Lung (tissue), 12 donors: ENCODE measurements around the gene CPT2. TPM values are rescaled to one million over a fixed set of nuclear protein-coding genes. Genes with fewer than 3 reads are reported as not detected.

Experiments
- ATAC-seq: fragments of 200-7000 bp; cut with Tn5 transposase; one replicate; pipeline ENCODE4 v1.9.1; 2020; ENCODE audit warnings: moderate number of reproducible peaks; ENCODE audit not compliant: insufficient read depth, low FRiP score
- DNase-seq, 3 donors: peaks; one replicate each; pipeline ENCODE4 v3.0.0-alpha.2; 2013 to 2017
- H3K27ac ChIP-seq, 2 donors: one replicate each; pipeline ENCODE4 v1.5.1; 2013; ENCODE audit warnings: mild to moderate bottlenecking in 2 of 2, moderate library complexity in 2 of 2, control low read depth in 1 of 2, inconsistent platforms in 1 of 2, low read depth in 1 of 2, low read length in 1 of 2
- H3K27me3 ChIP-seq, 3 donors: one replicate each; pipeline ENCODE4 v1.5.1; 2013; ENCODE audit warnings: low read length in 2 of 3; ENCODE audit not compliant: control insufficient read depth in 3 of 3, insufficient read depth in 3 of 3
- H3K36me3 ChIP-seq, 4 donors: one replicate each; pipeline ENCODE4 v1.5.1; 2013; ENCODE audit warnings: low read length in 4 of 4, mild to moderate bottlenecking in 1 of 4, moderate library complexity in 1 of 4; ENCODE audit not compliant: control insufficient read depth in 4 of 4, insufficient read depth in 4 of 4
- H3K4me1 ChIP-seq, 5 donors: one replicate each; pipeline ENCODE4 v1.5.1; 2013; ENCODE audit warnings: low read length in 5 of 5, mild to moderate bottlenecking in 2 of 5, moderate library complexity in 1 of 5; ENCODE audit not compliant: control insufficient read depth in 5 of 5, insufficient read depth in 5 of 5
- H3K4me3 ChIP-seq: one replicate; pipeline ENCODE4 v1.5.1; 2013; ENCODE audit warnings: mild to moderate bottlenecking, control low read depth, moderate library complexity
- H3K9ac ChIP-seq, 2 donors: one replicate each; pipeline ENCODE4 v1.5.1; 2013; ENCODE audit warnings: low read length in 2 of 2, control low read depth in 1 of 2; ENCODE audit not compliant: insufficient read depth in 1 of 2
- H3K9me3 ChIP-seq, 4 donors: one replicate each; pipeline ENCODE4 v1.5.1; 2013; ENCODE audit warnings: low read length in 3 of 4, mild to moderate bottlenecking in 1 of 4, moderate library complexity in 1 of 4; ENCODE audit not compliant: control insufficient read depth in 4 of 4, insufficient read depth in 3 of 4
- WGBS, 2 donors: extraction: QIAGEN DNeasy Blood & Tissue Kit; methylation state at CpG; one replicate each; pipeline ENCODE4 v1.1.7; 2013; 5-methylcytosine and 5-hydroxymethylcytosine counted together
- polyA plus RNA-seq, 2 donors: library from polyadenylated mRNA; stranded (reverse); fragments of 200-250 nt; gene quantifications; one replicate each; pipeline ENCODE4 v1.2.1, GENCODE V29; 2013
- total RNA-seq, 2 donors: library from RNA; depleted of rRNA in 1 of 2; stranded (reverse); fragments of >200 nt in 1 of 2; gene quantifications; one replicate each; pipeline ENCODE4 v1.2.1, GENCODE V29; 2014 to 2021
- TF ChIP-seq, protein P1 (sequence below): IDR thresholded peaks from 2 replicates; pipeline ENCODE4 v1.5.1; 2012; ENCODE audit warnings: mild to moderate bottlenecking; ENCODE audit errors: control extremely low read depth, extremely low read depth
- donor health status: control.
- donor health status: control.
- donor health status: Bipolar disorder and iron deficiency.
- donor health status: healthy.
- donor health status: DM: yes; HTN: yes; CAD: no.

Gene CPT2
- total and polyA plus RNA-seq, 4 donors: 11.5 to 26.4 (median 18.7) TPM

DNA sequence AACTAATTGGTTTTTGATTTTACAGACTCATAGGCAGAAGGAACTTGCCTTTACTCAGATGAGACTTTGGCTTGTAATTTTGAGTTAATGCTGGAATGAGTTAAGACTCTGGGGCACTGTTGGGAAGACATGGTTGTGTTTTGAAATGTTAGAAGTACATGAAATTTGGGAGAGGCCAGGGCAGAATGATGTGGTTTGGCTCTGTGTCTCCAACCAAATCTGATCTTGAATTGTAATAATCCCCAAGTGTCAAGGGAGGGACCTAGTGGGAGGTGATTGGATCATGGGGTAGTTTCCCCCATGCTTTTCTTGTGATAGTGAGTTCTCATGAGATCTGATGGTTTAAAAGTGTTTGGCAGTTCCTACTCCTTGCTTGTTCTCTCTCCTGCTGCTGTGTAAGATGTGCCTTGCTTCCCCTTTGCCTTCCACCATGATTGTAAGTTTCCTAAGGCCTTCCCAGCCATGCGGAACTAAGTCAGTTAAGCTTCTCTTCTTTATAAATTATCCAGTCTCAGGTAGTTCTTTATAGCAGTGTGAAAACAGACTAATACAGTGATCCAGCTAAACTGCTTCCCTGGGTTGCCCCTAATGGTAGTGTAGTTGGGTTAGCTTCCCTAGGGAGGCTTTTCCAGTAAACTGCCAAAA, 10.2 kb downstream of the CPT2 start:
- Histone ChIP-seq H3K4me1 (no peaks in the 10 kb centered on the region), H3K9ac (no peak overlapping the region), H3K27ac (no peak overlapping the region), H3K27me3 (no peaks in the 10 kb centered on the region), H3K36me3 (peaks cover 31 to 51% (median 40%) of the 10 kb centered on the region in 4 donors), H3K9me3 (peaks cover 0 to 6% (median 0%) of the 10 kb centered on the region in 4 donors), H3K4me3 (no peak overlapping the region)
- DNase-seq: no peak
- 93 to 100% methylated on average over 1 of the region's 1 CpG for WGBS, 2 donors
- TF ChIP-seq, protein P1, sequence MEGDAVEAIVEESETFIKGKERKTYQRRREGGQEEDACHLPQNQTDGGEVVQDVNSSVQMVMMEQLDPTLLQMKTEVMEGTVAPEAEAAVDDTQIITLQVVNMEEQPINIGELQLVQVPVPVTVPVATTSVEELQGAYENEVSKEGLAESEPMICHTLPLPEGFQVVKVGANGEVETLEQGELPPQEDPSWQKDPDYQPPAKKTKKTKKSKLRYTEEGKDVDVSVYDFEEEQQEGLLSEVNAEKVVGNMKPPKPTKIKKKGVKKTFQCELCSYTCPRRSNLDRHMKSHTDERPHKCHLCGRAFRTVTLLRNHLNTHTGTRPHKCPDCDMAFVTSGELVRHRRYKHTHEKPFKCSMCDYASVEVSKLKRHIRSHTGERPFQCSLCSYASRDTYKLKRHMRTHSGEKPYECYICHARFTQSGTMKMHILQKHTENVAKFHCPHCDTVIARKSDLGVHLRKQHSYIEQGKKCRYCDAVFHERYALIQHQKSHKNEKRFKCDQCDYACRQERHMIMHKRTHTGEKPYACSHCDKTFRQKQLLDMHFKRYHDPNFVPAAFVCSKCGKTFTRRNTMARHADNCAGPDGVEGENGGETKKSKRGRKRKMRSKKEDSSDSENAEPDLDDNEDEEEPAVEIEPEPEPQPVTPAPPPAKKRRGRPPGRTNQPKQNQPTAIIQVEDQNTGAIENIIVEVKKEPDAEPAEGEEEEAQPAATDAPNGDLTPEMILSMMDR: no peak
- no peak for ATAC-seq

GRCh38 chr1:53207726-53208125, 11.1 kb downstream of the CPT2 start:
- no peak overlapping the region for H3K4me3 ChIP-seq
- no peaks in the 10 kb centered on the region for H3K27me3 ChIP-seq
- peaks cover 0 to 6% (median 0%) of the 10 kb centered on the region in 4 donors for H3K9me3 ChIP-seq
- DNase-seq: no peak
- no peak overlapping the region for H3K9ac ChIP-seq
- ATAC-seq: no peak
- H3K27ac ChIP-seq: no peak overlapping the region
- WGBS, 2 donors: 64 to 80% methylated on average over 1 of the region's 1 CpG
- no peaks in the 10 kb centered on the region for H3K4me1 ChIP-seq
- TF ChIP-seq, protein P1: no peak
- peaks cover 29 to 46% (median 38%) of the 10 kb centered on the region in 4 donors for H3K36me3 ChIP-seq

DNA sequence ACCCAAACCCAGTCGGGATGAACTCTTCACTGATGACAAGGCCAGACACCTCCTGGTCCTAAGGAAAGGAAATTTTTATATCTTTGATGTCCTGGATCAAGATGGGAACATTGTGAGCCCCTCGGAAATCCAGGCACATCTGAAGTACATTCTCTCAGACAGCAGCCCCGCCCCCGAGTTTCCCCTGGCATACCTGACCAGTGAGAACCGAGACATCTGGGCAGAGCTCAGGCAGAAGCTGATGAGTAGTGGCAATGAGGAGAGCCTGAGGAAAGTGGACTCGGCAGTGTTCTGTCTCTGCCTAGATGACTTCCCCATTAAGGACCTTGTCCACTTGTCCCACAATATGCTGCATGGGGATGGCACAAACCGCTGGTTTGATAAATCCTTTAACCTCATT, 13.7 kb downstream of the CPT2 start:
- Histone ChIP-seq H3K4me3 (no peak overlapping the region), H3K4me1 (no peaks in the 10 kb centered on the region), H3K27ac (no peak overlapping the region), H3K27me3 (no peaks in the 10 kb centered on the region), H3K36me3 (peaks cover 26 to 39% (median 31%) of the 10 kb centered on the region in 4 donors), H3K9me3 (peaks cover 0 to 6% (median 0%) of the 10 kb centered on the region in 4 donors), H3K9ac (no peak overlapping the region)
- TF ChIP-seq, protein P1: no peak
- no peak for ATAC-seq
- 90 to 93% methylated on average over 7 of the region's 7 CpGs for WGBS, 2 donors
- DNase-seq: no peak

DNA sequence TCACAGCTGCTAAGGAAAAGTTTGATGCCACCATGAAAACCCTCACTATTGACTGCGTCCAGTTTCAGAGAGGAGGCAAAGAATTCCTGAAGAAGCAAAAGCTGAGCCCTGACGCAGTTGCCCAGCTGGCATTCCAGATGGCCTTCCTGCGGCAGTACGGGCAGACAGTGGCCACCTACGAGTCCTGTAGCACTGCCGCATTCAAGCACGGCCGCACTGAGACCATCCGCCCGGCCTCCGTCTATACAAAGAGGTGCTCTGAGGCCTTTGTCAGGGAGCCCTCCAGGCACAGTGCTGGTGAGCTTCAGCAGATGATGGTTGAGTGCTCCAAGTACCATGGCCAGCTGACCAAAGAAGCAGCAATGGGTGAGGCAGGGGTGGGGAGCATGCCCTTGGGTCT, 14.3 kb downstream of the CPT2 start:
- peaks cover 20 to 36% (median 31%) of the 10 kb centered on the region in 4 donors for H3K36me3 ChIP-seq
- no peaks in the 10 kb centered on the region for H3K27me3 ChIP-seq
- H3K4me1 ChIP-seq: no peaks in the 10 kb centered on the region
- ATAC-seq (no peak), DNase-seq (no peak)
- TF ChIP-seq, protein P1: no peak
- H3K27ac ChIP-seq: no peak overlapping the region
- no peak overlapping the region for H3K9ac ChIP-seq
- H3K4me3 ChIP-seq: no peak overlapping the region
- WGBS, 2 donors: 97 to 98% methylated on average over 11 of the region's 11 CpGs
- peaks cover 0 to 3% (median 0%) of the 10 kb centered on the region in 4 donors for H3K9me3 ChIP-seq
